Measurements from ENCODE around the gene CCDC175.

DNA sequence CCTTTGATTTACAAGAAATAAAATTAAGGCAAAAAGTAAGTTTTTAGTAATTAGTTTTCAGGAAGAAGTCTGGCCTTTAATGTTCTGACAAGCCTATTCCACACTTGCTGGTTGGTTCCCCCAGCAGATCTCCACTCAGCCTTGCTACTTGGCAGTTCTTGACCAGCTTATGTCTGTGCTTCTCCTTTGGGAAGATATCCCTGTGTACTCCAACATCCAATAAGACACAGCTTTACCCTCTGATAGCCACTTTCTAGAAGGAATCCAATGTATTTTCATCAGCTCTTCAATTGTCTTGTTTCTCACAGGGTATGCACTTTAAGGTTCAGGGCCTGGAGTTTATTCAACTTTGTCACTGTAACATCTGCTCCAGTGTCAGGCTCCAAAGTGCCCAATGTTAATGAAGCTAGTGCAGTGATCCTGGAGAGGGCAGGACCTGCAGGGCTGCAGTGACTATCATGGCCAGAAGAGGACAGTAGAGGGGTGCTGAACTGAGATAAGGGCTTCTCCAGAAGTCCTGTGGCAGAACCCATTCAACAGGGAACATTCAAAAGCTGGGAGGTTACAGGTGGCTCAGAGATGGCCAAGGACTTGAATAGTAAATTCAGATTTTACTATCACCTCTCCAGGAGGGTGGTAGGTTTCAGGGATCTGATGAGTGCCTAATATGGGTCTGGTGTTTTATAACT lies 69.4 kb downstream of the CCDC175 start:
- TF ChIP-seq, protein P1, sequence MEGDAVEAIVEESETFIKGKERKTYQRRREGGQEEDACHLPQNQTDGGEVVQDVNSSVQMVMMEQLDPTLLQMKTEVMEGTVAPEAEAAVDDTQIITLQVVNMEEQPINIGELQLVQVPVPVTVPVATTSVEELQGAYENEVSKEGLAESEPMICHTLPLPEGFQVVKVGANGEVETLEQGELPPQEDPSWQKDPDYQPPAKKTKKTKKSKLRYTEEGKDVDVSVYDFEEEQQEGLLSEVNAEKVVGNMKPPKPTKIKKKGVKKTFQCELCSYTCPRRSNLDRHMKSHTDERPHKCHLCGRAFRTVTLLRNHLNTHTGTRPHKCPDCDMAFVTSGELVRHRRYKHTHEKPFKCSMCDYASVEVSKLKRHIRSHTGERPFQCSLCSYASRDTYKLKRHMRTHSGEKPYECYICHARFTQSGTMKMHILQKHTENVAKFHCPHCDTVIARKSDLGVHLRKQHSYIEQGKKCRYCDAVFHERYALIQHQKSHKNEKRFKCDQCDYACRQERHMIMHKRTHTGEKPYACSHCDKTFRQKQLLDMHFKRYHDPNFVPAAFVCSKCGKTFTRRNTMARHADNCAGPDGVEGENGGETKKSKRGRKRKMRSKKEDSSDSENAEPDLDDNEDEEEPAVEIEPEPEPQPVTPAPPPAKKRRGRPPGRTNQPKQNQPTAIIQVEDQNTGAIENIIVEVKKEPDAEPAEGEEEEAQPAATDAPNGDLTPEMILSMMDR (IDR thresholded peaks at IDR 0.05; ENCODE audit: extremely low read depth in 1 of 2, insufficient read depth in 1 of 2, low read depth in 1 of 2, low read length in 2 of 2) = peak; percentile 75 to 83
- TF ChIP-seq POLR2A (IDR thresholded peaks at IDR 0.05; ENCODE audit: low read depth, low read length) (no peak), JUN (IDR thresholded peaks at IDR 0.05; ENCODE audit: borderline replicate concordance, insufficient read depth, insufficient read length, low read depth) (no peak)

All from endothelial cell of umbilical vein (primary cell).